T-helper 1 cell (primary cell): ENCODE measurements around the gene TESMIN.

Source experiments
- DNase-seq, 5 donors: peaks; one replicate each; pipeline ENCODE4 v3.0.0-alpha.2; 2012 to 2020

TESMIN gene

DNA sequence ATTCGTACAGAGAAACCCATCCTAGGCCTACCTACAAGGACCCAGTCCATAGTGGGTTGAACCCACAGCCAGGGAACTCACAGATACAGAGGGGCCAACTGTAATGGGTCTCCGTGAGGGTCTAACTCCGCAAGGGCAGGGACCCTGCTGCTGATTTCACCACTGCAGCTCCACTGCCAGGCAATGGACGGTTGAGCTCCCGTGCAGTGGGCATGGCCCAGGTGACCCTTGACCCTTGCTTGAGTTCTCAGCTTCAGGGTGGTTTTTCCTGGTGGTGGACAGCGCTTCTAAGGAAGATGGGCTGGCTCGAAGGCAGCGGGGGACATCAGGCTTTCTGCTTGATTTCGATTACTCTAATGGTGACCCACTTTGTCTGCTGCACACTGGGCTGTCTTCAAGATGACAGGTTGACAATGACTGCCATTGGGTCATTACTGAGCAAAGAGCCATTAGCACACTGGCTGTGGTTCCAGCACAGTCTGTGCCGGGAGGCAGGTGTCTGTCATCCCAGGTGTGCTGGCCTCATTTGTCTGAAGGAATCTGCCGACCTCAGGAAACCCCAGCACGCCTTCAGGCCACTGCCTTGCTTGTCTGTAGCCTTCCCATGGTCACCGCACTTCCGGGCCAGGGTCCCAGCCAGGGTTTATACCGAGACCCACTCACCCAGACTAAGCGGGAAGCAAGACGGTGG lies 70.6 kb downstream of the TESMIN start:
- no peak for DNase-seq

DNA sequence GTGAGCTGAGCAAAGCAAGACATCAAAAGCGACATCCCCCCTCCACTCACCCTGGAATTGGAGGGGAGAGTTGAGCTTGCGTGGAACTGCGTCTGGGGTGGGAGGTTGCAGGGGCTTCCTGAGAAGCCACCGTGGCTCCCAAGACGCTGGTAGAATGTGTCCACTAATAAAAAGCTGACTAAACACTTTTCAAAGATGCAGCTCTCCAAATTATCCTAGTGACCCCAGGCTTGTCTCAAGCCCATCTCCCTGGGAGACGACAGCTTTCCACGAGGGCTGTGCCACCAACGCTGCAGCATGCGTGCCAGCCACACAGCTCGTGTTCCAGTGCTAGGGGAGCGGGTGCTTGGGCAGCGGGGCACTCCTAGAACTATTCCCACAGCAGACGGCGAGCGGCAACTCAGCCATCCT lies 73.3 kb downstream of the TESMIN start:
- no peak for DNase-seq

DNA sequence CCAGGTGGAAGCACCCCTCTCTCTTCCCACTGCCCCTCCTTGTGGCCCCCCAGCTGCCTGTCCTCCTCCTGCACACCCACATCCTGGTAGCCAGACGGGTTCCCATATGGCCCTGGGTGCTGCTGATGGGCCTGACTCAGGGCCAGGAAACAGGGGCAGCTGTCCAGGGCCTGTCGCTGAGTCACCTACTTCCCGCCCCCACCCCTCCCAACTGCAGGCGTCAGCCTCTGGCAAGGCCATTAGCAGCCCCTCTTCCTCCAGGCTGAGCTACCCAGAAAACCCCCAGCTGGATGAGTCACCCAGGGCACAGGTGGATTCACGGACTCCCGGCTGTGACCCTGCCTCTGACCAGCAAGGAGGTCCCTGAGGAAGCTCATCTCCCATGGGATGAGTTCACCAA lies 73.9 kb downstream of the TESMIN start:
- DNase-seq, result no peak

DNA sequence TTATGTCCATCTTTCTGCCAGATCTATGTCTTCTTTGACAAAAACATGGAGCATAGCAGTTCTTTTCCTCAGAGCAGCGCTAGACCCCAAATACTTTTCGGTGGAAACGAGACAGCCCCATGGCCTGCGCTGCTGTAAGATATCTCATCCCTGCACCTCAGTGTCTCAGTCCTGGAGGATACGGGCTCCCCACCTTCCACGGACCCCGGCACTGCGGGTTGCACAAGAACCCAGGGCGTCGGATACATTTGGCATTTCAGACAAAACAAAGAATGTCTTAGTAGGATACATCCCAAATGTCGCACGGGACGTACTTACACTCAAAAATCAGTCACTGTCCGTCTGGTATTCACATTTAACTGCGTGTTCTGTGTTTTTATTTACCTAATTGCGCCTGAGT lies 76.9 kb downstream of the TESMIN start:
- no peak for DNase-seq

DNA sequence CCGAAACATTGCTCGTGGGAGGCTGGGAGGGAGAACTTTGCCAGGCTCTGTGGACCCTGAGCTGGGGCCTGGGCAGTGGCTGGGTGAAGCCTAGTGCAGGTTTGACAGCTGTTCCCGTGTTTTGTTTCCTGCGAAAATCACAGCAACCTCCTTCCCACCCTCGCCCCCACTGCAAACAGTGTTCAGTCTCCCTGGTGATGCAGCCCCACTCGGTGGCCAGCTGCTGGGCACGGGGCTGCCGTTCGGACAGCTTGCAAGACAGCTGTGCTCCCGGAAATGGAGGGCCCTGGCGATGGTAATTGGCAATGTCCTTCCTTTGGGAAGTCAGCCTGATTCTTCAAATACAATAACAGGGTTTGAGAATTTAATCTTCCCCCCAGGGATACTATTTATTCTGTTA lies 77.3 kb downstream of the TESMIN start:
- no peak for DNase-seq

DNA sequence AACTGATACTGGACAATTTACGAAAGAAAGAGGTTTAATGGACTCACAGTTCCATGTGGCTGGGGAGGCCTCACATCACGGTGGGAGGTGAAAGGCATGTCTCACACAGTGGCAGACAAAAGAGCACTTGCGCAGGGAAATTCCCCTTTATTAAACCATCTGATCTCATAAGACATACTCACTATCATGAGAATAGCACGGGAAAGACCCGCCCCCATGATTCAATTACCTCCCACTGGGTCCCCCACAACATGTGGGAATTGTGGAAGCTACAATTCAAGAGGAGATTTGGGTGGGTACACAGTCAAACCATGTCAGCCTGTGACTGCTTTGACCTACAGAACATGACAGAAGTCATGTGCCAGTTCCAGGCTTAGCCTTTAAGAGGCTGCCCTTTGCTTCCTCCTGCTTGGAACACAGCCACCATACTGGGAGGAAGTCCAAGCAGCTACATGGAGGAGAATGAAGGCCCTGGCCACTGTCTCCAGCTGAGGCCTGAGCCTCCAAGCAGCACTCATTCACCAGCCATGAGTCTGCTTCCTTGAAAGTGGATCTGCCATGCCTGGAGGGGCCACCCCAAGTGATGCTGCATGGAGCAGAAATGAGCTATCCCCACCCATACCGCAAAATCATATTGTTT lies 77.9 kb downstream of the TESMIN start:
- DNase-seq, result no peak

DNA sequence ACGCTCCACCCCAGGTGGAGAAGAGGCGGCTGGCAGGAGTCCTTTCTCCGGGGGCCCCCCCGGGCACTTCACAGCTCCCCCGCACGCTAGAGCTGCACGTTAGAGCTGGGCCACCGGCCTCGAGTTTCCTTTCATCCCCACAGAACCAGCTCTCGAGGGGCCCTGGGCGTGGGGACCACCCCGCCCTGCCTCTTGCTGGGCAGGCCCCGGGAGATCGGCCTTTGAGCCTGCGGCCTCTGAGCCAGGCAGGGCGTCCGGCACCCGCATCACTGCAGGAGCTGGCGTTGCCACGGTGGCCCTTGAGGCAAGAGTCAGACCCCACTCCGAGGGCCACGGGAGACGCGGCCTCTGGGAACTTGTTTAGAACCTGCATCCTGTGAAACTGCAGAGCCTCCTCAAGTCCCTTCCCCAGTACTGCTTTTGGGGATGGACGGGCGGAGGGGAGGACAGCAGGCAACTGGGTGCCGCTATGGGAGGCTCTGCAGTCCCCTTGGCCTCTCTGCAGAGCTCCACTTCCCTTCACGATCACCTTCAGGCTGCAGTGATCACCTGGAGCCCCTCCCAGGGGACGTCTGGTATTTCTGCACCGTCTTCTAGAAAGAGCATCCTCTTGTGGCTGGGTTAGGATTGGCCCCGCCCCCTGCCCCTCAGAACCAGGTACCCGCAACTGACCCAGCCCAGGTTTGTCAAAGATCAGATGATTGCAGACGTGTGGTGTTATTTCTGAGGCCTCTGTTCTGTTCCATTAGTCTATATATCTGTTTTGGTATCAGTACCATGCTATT lies 80.9 kb downstream of the TESMIN start:
- DNase-seq, result no peak

DNA sequence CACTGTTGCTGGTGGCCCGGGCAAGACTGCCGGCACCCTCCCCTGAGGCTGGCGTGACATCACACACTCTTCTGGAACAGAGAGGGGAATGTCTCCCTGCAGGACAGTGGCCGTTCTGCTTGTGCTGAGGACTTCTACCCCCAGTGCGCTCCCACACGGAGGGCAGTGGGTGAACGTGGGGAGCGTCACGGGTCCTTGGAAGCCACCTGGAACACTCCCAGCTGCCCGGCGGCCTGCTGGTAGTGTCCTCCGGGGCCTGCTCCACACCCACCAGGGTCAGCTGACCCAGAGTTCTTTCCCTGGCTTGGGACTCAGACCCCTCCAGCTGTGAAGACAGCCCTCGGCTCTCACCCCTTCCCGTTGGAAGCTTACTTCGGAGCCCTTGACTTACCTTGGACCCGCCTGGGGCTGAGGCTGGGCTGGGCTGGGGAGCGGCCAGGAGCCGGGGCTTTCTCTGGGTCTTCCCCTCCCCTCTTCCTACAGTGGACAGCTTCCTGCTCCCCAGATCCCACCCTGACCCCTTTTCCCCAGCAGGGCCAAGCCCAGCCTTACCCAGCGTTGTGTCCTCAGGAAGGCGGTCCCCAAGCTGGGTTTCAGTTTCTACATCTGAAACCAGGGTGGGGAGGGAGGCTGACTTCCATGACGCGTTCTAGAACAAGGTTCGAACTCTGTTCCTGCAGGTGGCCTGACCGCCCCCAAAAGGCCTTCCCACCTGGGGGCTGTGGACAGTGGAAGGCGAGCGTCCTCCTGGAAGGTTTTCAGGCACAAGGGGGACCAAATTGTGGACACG lies 81.8 kb downstream of the TESMIN start:
- no peak for DNase-seq

DNA sequence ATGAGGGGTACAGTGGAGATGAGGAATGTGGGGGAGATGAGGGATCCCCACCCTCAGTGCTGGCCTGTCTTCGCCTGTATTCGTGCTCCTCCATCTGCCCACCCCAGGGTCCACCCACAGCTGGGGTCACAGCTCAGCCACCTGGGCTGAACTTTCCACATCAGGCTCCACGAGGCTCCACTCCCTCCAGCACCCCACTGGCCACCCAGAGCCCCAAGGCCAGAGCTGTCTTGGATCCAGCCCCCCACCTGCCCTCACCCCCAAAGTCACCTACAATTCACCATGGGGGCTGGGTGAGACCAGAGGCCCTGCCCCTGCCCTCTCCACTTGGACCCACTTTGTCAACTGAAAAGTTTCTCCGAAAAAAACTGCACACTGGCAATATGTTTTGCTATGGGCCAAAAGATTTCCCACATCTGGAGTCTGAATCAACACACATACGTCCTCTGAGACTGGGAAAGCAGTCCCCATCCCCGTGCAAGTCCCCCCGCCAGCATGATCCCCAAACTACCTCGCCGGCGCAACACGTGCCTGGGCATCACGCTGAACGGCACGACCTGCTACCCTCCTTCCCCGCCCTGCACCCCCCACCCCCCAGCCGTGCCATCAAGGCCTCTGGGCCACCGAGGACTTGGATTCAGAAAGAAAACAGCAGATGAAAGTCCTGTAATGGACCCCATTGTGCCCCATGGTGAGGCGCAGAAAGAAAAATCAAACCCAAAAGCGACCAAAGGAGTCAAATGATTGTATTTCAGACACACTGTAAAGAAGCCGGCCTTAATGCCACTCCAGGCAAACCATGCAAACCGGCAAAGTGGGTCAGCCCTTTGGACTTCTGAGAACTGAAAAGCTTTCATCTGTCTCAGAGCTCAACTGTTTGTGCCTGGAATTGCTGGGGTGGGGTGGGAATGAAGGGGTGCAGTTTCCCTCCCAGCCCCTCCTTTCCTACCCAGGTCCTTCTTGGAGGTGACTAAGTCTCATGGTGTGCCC lies 83.5 kb downstream of the TESMIN start:
- DNase-seq, result no peak

DNA sequence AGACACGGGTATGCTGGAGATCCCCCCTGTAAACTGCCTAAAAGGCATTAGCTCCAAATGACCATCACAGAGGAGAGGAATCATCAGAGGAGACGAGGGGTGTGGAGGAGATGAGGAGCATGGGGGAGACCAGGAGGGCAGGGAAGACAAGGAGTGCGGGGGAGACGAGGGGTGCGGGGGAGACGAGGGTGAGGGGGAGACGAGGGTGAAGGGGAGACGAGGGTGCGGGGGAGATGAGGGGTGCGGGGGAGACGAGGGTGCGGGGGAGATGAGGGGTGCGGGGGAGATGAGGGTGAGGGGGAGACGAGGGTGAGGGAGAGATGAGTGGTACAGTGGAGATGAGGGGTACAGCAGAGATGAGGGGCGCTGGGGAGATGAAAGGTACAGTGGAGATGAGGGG lies 84.5 kb downstream of the TESMIN start:
- no peak for DNase-seq

DNA sequence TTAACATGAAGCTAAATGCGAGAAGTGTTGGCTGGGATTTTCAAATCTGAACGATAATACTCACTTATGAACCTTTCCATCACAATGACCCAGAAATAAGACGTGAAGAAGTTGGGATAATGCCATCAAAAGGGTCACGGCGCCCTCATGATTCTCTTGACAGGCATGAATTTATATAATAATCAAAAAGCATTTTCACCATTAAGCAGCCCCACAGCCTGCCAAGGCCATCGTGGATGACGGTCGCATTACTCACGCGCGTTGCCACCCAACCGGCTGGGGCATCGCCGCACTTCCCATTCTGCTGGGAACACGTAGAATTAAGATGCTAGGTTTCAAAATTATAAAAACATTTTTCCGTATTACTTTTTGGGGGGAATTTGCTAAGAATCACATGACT lies 85.9 kb downstream of the TESMIN start:
- no peak for DNase-seq

DNA sequence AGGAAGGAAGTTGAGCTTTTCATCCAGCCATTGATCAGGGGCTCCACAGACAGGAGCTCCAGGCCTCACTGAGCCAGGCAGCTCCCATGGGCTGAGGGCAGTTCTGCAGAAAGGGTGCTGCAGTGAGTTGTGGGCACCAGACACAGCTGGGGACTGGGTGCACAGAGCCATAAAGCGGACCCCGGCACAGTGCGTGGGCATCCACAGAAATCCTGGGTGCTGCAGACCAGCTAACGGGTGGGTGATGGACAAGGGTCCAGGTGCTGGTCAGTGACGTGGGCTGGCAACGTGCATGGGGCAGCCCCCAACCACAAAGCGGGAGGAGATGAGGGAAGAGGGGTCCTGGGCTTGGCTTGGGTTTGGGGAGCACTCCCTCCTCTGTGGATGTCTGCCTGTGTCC lies 86.4 kb downstream of the TESMIN start:
- DNase-seq, result no peak

DNA sequence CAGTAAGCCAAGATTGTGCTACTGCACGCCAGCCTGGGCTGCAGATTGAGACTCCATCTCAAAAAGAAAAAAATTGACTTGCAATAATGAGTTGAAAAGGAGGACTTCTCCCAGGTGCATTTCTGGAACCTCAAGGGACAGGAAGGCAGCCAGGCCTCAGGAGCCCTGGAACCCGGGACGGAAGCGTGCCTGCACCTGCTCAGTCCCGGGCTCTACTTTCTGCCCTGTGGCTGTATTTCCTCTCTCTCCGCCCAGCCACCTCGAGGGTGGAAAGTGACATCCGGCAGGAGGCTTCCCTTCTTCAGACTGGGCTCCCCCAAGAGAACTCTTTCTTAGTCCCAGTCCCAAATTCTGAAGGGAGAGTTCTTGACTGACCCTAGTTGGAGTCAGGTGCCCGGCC lies 87.2 kb downstream of the TESMIN start:
- no peak for DNase-seq

DNA sequence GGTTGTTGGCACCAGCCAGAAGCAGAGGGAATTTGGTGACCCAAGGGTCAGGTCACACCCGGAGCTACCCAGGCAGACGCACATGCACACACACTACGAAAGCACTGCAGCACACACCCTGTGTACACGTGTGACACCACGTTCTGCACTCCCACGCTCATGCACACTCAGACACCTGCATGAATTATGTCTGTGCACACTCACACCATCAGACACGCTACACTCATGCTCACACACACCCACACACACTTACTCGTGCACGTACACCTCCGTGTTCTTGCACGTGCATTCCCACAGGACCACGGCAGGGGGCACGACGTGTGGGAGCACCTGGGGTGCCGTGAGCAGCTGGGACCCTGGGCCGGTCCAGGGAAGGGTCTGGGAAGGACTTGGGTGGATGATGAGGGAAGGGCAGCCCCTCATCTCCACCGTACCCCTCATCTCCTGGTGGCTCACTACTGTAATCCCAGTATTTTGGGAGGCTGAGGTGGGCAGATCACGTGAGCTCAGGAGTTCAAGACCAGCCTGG lies 87.8 kb downstream of the TESMIN start:
- DNase-seq, result no peak

DNA sequence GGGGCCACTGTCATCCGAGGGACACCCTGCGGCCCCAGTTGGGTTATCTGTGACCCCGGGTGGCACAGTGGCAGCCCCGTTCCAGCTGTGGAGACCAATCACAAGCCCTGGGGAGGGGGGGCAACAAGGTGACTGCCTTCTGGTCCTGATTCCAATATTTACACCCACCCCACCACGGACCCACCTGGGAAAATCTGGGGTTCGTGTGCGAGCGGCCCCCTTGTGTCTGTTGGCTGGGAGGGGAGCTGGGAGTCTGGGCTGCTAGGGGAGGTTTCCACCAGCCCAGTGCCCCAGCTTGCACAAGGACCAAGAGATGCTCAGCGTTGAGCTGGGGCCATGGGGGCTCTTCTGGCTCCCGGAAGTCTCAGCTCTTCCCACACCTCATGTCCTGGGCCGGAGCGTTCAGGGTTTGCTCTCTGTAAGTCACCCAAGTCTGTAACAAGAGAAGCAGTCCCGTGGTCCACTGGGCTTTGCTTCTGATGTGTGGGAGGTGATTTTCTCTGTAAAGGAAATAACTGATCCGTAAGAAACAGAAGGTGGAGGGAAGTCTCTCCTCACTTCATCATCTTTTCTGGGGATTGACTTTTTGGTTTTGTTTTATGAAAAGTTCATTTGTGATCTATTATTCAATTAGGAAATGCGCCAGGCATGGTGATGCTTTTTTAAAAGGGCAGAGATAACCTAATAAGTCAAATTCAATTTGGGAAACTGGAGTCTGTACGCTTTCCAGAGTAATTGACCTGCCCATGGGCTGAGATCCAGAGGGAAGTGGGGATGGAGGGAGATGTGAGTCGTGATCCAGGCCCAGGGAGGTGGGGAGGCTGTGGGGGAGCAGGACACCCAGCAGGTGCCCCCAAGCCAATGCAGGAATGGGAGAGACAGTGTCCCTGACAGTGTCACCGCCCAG lies 89.4 kb downstream of the TESMIN start:
- no peak for DNase-seq

DNA sequence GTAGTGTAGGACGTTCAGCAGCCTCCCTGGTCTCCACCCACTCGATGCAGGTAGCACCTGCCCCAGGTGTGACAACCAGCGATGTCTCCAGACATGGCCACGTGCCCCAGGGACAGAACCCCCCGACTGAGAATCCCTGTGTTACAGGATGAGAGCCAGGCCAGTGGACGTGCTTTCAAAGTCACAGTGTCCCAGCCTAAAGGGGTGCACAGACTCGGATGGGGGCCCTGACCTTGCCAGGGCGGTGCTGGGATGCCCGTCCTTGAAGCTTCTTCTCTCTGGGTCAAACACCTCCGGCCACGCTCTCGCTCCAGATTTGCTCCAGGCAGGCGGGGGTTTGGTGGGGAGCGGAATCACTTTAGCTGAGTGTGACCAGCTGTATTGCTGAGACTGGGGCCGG lies 90.3 kb downstream of the TESMIN start:
- DNase-seq, result no peak

DNA sequence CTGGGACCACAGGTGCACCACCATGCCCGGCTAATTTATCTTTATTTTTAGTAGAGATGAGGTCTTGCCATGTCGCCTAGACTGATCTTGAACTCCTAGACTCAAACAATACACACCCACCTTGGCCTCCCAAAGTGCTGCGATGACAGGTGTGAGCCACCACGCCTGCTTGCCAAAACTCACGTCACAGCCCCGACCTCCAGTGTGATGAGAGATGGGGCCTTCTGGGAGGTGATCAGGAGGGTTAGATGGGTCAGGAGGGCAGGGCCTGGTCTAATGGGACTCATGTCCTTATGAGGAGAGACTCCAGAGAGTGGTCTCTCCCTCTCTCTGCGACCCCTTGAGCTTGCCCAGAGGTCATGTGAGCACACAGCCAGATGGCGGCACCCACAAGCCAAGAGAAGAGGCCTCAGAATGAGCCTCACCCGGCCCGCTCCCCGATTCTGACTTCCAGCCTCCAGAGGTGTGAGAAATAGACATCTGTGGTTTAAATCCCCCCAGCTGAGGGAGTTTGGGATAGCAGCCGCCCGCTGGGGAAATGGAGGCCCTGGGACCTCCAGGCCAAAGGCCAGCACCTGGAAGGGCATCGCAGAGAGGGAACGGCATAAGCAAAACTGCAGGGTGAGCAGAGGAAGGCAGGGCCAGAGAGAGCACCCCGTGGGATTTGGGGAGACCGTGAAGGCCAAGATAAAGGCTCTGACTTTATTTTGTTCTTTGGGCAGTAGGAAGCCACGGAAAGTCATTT lies 91.1 kb downstream of the TESMIN start:
- DNase-seq, result no peak

DNA sequence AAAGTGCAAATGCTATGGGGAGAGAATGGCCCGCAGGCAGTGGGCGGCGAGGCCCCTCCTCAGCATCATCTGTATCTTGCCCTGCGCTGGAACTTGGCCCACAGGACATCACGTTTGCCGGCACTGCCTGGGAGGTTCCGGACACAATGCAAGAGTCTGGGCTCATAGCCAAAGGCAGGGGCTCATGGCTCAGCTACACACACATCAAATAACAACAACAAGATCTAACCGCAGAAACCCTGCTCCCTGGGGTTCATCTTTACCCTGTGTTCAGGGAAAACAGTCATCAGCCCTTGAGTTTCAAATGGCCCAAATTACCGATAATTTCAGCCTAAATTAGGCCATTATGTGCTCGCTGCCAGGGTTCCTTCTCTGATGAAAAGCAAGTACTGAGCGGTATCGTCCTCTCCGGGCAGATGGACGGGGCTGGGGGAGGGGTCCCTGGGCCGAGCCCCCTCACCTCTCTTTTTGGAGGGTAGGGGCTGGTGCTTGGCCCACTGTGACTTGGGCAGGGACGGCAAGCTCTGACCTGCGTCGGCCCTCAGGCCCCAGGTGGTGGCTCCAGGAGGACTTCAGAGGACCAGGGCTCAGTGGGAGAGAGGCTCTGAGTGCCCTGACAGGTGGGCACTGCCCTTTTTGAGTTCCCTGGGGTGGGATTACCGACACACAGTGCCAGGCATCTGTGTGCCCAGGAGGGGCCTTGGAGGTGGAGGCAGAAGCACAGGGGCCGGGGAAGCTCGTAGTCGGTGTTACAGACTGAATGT lies 92.0 kb downstream of the TESMIN start:
- DNase-seq, result no peak

DNA sequence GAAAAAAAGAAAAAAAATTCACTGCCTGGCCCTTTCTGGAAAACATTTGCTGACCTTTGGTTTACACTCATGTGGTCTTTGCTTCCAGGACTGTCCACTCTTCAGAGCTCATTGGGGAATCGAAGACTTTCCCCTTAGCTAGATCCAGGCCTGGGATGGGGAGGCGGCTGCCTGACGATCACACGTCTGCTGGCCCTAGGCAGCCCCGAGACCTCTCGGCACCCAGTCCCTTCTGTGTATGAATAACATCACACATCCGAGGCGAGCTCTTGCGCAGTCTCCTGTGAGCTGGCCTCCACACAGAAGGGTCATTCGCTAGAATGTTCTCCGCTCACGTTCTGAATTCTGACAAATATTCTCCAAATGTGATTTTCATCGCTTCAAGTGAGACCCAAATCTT lies 92.7 kb downstream of the TESMIN start:
- DNase-seq, result no peak
